ENCODE data around the gene KCNK1.
"Not testable (repeated sequence)": the region's sequence is repeated elsewhere in the genome, so short reads cannot be mapped to it uniquely, and the experiment has no call there.

The KCNK1 gene

DNA sequence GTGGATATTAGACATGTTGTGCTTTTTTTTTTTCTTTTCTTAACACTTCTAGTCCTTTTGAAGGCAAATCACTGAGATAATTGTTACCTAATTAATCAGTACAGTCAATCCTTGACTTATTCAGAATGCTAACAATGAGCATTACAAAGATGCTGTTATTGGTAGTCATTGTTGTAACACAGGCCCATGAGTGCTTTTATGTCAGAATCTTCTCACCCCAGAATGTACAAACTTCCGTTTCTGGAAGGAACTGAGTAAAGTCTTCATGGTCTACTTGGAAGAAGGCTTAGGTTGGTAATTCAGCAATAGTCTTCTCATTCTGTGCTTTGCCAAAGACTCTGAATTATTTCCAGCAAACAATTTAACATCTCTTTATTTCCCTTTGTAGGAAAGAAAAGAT lies 3.1 kb downstream of the KCNK1 start:
- Histone ChIP-seq H3F3A (ENCODE audit: insufficient read depth, low read length) (peaks cover 7% of the 10 kb centered on the region; the same call in 1 of the 2 replicates), H3K27ac (ENCODE audit: low read length) (no peak overlapping the region), H4K20me1 (ENCODE audit: insufficient read depth, low read length) (no peaks in the 10 kb centered on the region), H3K9me3 (replicated peaks; ENCODE audit: insufficient read depth, low read length) (no peaks in the 10 kb centered on the region), H3K79me2 (ENCODE audit: low read length) (no peaks in the 10 kb centered on the region), H2AFZ (ENCODE audit: low read length) (no peak overlapping the region), H3K9me2 (replicated peaks; ENCODE audit: insufficient read depth, low read length) (no peaks in the 10 kb centered on the region), H3K27me3 (replicated peaks; ENCODE audit: insufficient read depth, low read length) (no peaks in the 10 kb centered on the region; the same call in 1 of the 2 replicates), H3K9ac (ENCODE audit: low read length) (no peak overlapping the region), H3K4me2 (ENCODE audit: low read depth, low read length) (no peak overlapping the region), H3K36me3 (replicated peaks; ENCODE audit: insufficient read depth, low read length) (no peaks in the 10 kb centered on the region), H3K4me1 (ENCODE audit: low read length) (peaks cover 6% of the 10 kb centered on the region), H3K4me3 (ENCODE audit: low read length) (no peak overlapping the region)
- TF ChIP-seq EZH2 (optimal IDR thresholded peaks at IDR 0.05; ENCODE audit: low read depth, low read length): no peak
- no peak for TF ChIP-seq EZH2phosphoT487 (IDR thresholded peaks at IDR 0.05; ENCODE audit: low read length)
- TF ChIP-seq, protein P1, sequence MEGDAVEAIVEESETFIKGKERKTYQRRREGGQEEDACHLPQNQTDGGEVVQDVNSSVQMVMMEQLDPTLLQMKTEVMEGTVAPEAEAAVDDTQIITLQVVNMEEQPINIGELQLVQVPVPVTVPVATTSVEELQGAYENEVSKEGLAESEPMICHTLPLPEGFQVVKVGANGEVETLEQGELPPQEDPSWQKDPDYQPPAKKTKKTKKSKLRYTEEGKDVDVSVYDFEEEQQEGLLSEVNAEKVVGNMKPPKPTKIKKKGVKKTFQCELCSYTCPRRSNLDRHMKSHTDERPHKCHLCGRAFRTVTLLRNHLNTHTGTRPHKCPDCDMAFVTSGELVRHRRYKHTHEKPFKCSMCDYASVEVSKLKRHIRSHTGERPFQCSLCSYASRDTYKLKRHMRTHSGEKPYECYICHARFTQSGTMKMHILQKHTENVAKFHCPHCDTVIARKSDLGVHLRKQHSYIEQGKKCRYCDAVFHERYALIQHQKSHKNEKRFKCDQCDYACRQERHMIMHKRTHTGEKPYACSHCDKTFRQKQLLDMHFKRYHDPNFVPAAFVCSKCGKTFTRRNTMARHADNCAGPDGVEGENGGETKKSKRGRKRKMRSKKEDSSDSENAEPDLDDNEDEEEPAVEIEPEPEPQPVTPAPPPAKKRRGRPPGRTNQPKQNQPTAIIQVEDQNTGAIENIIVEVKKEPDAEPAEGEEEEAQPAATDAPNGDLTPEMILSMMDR (IDR thresholded peaks at IDR 0.05; ENCODE audit: low read length): no peak
- DNase-seq: no peak

DNA sequence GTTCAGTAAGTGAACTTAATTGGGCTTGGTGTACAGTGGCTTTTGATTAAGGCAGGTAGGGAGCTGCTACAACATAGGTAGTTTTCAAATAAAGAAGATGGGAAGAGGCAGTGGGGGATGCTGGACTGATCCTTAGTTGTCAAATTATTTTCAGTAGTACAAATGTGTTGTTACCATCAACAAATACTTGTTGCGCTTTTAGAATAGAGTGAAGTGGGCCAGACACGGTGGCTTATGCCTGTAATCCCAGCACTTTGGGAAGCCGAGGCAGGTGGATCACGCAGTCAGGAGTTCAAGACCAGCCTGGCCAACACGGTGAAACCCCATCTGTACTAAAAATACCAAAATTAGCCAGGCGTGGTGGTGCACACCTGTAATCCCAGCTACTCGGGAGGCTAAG lies 5.5 kb downstream of the KCNK1 start:
- H3K9me2 ChIP-seq (replicated peaks; ENCODE audit: insufficient read depth, low read length); H3K27me3 ChIP-seq (replicated peaks; ENCODE audit: insufficient read depth, low read length); H3K79me2 ChIP-seq (ENCODE audit: low read length); H3F3A ChIP-seq (ENCODE audit: insufficient read depth, low read length); H4K20me1 ChIP-seq (ENCODE audit: insufficient read depth, low read length); H3K27ac ChIP-seq (ENCODE audit: low read length); H3K4me3 ChIP-seq (ENCODE audit: low read length); H3K4me1 ChIP-seq (ENCODE audit: low read length); H3K9ac ChIP-seq (ENCODE audit: low read length); H2AFZ ChIP-seq (ENCODE audit: low read length); H3K36me3 ChIP-seq (replicated peaks; ENCODE audit: insufficient read depth, low read length); DNase-seq; H3K4me2 ChIP-seq (ENCODE audit: low read depth, low read length); H3K9me3 ChIP-seq (replicated peaks; ENCODE audit: insufficient read depth, low read length): not testable (repeated sequence)

DNA sequence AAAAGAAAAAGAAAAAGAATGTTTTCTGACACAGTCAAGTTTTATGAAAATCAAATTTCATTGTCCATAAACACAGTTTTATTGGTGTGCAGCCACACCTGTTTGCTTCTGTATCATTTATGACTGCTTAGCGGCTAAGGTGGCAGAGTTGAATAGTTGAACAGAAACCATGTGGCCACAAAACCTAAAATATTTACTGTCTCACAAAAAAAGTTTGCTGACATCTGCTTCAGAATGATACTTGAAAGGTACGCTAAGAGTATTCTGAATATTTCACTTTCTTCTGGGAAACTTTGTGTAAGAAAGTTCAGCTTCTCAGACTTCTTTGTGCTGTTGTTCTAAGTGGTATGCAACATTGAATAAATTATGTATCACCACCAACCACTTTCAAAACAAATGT lies 6.2 kb downstream of the KCNK1 start:
- Histone ChIP-seq H4K20me1 (ENCODE audit: insufficient read depth, low read length) (no peaks in the 10 kb centered on the region), H3K9me2 (replicated peaks; ENCODE audit: insufficient read depth, low read length) (no peaks in the 10 kb centered on the region), H3K27me3 (replicated peaks; ENCODE audit: insufficient read depth, low read length) (no peaks in the 10 kb centered on the region; the same call in 1 of the 2 replicates), H3K9ac (ENCODE audit: low read length) (no peak overlapping the region), H3K36me3 (replicated peaks; ENCODE audit: insufficient read depth, low read length) (no peaks in the 10 kb centered on the region), H3K4me1 (ENCODE audit: low read length) (peaks cover 4% of the 10 kb centered on the region), H3K9me3 (replicated peaks; ENCODE audit: insufficient read depth, low read length) (no peaks in the 10 kb centered on the region), H3K79me2 (ENCODE audit: low read length) (no peaks in the 10 kb centered on the region), H3K4me3 (ENCODE audit: low read length) (no peak overlapping the region), H3F3A (ENCODE audit: insufficient read depth, low read length) (peaks cover 7% of the 10 kb centered on the region; the same call in 1 of the 2 replicates), H3K27ac (ENCODE audit: low read length) (no peak overlapping the region), H2AFZ (ENCODE audit: low read length) (no peak overlapping the region), H3K4me2 (ENCODE audit: low read depth, low read length) (no peak overlapping the region)
- TF ChIP-seq, protein P1 (IDR thresholded peaks at IDR 0.05; ENCODE audit: low read length): no peak
- TF ChIP-seq EZH2 (optimal IDR thresholded peaks at IDR 0.05; ENCODE audit: low read depth, low read length) (no peak), EZH2phosphoT487 (IDR thresholded peaks at IDR 0.05; ENCODE audit: low read length) (no peak)
- DNase-seq: peak; percentile 85

DNA sequence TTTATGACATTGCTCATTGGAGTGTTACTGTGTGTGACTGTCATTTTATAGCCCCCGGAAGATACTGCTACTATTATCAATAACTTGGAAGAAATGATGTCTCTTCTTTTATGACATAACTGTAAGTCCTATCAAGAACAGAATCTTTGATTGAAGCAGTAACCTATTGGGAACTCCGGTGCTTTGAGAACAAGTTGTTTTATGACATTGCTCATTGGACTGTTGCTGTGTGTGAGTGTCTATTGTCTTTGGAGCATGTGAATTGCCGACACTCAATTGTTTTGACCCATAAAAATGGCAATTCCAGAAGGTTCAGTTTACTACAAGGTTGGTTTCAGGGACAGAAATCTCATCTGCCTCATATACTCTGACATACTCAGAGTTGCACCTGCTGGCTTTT lies 8.0 kb downstream of the KCNK1 start:
- no peak overlapping the region for H2AFZ ChIP-seq (ENCODE audit: low read length)
- no peaks in the 10 kb centered on the region; the same call in 1 of the 2 replicates for H3K27me3 ChIP-seq (replicated peaks; ENCODE audit: insufficient read depth, low read length)
- no peak overlapping the region for H3K9ac ChIP-seq (ENCODE audit: low read length)
- no peaks in the 10 kb centered on the region for H3K9me2 ChIP-seq (replicated peaks; ENCODE audit: insufficient read depth, low read length)
- H3K4me1 ChIP-seq (ENCODE audit: low read length): 0 out of 2 replicates have a peak, but pooled peaks cover 1% of the 10 kb centered on the region
- DNase-seq: no peak
- H3K4me2 ChIP-seq (ENCODE audit: low read depth, low read length): no peak overlapping the region
- TF ChIP-seq, protein P1 (IDR thresholded peaks at IDR 0.05; ENCODE audit: low read length): no peak
- TF ChIP-seq EZH2phosphoT487 (IDR thresholded peaks at IDR 0.05; ENCODE audit: low read length): no peak
- no peaks in the 10 kb centered on the region for H3K36me3 ChIP-seq (replicated peaks; ENCODE audit: insufficient read depth, low read length)
- no peak overlapping the region for H3K4me3 ChIP-seq (ENCODE audit: low read length)
- no peak overlapping the region for H3K27ac ChIP-seq (ENCODE audit: low read length)
- peaks cover 7% of the 10 kb centered on the region; the same call in 1 of the 2 replicates for H3F3A ChIP-seq (ENCODE audit: insufficient read depth, low read length)
- H3K9me3 ChIP-seq (replicated peaks; ENCODE audit: insufficient read depth, low read length): no peaks in the 10 kb centered on the region
- no peaks in the 10 kb centered on the region for H3K79me2 ChIP-seq (ENCODE audit: low read length)
- H4K20me1 ChIP-seq (ENCODE audit: insufficient read depth, low read length): no peaks in the 10 kb centered on the region

Data from MM.1S (cell line).